K562 (cell line): ENCODE data around the gene KPNA1. TPM values are rescaled to one million over a fixed set of nuclear protein-coding genes. Genes with fewer than 3 reads are reported as not detected.

ENCODE experiments used
- BCOR ChIP-seq: fragments of 450-650 bp; IDR thresholded peaks from 2 replicates; pipeline ENCODE4 v1.6.1; 2016
- E4F1 ChIP-seq: fragments of 250-450 bp; sonication (Bioruptor Pico); IDR thresholded peaks from 2 replicates; pipeline ENCODE4 v1.5.0; 2021; ENCODE audit warnings: mild to moderate bottlenecking, borderline replicate concordance
- ELK1 ChIP-seq: sonication (generic); formaldehyde crosslinking; IDR thresholded peaks from 2 replicates; pipeline ENCODE4 v1.8.1; 2022; ENCODE audit warnings: missing genetic modification reagents
- ESRRA ChIP-seq: fragments of 450-650 bp; IDR thresholded peaks from 2 replicates; pipeline ENCODE4 v1.6.1; 2014; ENCODE audit warnings: low read depth, mild to moderate bottlenecking, moderate library complexity, borderline replicate concordance
- EZH2 ChIP-seq: IDR thresholded peaks from 2 replicates; pipeline ENCODE4 v1.6.1; 2012; ENCODE audit warnings: low read depth, mild to moderate bottlenecking, inconsistent platforms, low read length, borderline replicate concordance
- FOXJ2 ChIP-seq: fragments of 200-800 bp; sonication (Bioruptor generic); IDR thresholded peaks from 2 replicates; pipeline ENCODE4 v1.6.1; 2016; ENCODE audit warnings: missing genetic modification characterization, missing compliant biosample characterization
- FOXM1 ChIP-seq, 2 experiments: fragments of 450-650 bp in 1 of 2; sonication (generic) in 1 of 2; formaldehyde crosslinking in 1 of 2; IDR thresholded peaks; 2 replicates each; pipeline versions ENCODE4 v1.6.1 to v1.9.0; 2017 to 2022; ENCODE audit warnings: low read depth in 2 of 2, mild to moderate bottlenecking in 2 of 2, missing genetic modification reagents in 1 of 2, moderate library complexity in 1 of 2
- HEY1 ChIP-seq: fragments of 250-450 bp; sonication (Bioruptor Pico); IDR thresholded peaks from 2 replicates; pipeline ENCODE4 v1.5.0; 2020; ENCODE audit warnings: mild to moderate bottlenecking, moderate library complexity, borderline replicate concordance
- HNRNPK ChIP-seq: fragments of 200-400 bp; formaldehyde crosslinking; IDR thresholded peaks from one replicate; pipeline ENCODE4 v1.6.1; 2018; ENCODE audit warnings: mild to moderate bottlenecking, low read depth, low read length; ENCODE audit not compliant: poor library complexity, severe bottlenecking
- HNRNPLL ChIP-seq: fragments of 200-400 bp; formaldehyde crosslinking; IDR thresholded peaks from 2 replicates; pipeline ENCODE4 v1.6.1; 2017; ENCODE audit warnings: low read length, low read depth, mild to moderate bottlenecking; ENCODE audit not compliant: poor library complexity, severe bottlenecking
- JUNB ChIP-seq: fragments of 450-650 bp; formaldehyde crosslinking; conservative IDR thresholded peaks from 2 replicates; pipeline ENCODE4 v1.4.0; 2020; ENCODE audit warnings: mild to moderate bottlenecking
- NELFE ChIP-seq: IDR thresholded peaks from 2 replicates; pipeline ENCODE4 v1.6.1; 2011; ENCODE audit warnings: mild to moderate bottlenecking; ENCODE audit not compliant: insufficient read depth, insufficient read length
- NFIC ChIP-seq: fragments of 450-650 bp; IDR thresholded peaks from 2 replicates; pipeline ENCODE4 v1.6.1; 2017; ENCODE audit warnings: mild to moderate bottlenecking, inconsistent platforms
- SIN3A ChIP-seq, 2 experiments: fragments of 150-350 bp in 1 of 2; IDR thresholded peaks; 2 replicates each; pipeline ENCODE4 v1.6.1; 2011 to 2016; ENCODE audit warnings: borderline replicate concordance in 2 of 2, low read depth in 2 of 2, low read length in 2 of 2, mild to moderate bottlenecking in 2 of 2, moderate library complexity in 2 of 2; ENCODE audit not compliant: control insufficient read depth in 1 of 2
- SMARCA4 ChIP-seq: fragments of 450-650 bp; IDR thresholded peaks from 2 replicates; pipeline ENCODE4 v1.6.1; 2016
- SP2 ChIP-seq: IDR thresholded peaks from 2 replicates; pipeline ENCODE4 v1.6.1; 2011; ENCODE audit warnings: mild to moderate bottlenecking, low read depth, low read length, moderate library complexity; ENCODE audit not compliant: poor library complexity, severe bottlenecking; ENCODE audit errors: extremely low read depth
- XRCC5 ChIP-seq: fragments of 200-400 bp; formaldehyde crosslinking; IDR thresholded peaks from 2 replicates; pipeline ENCODE4 v1.6.1; 2017; ENCODE audit warnings: low read depth, mild to moderate bottlenecking, low read length
- ZFP36 ChIP-seq: fragments of 150-350 bp; IDR thresholded peaks from 2 replicates; pipeline ENCODE4 v1.6.1; 2018; ENCODE audit warnings: low read length, low read depth; ENCODE audit not compliant: partially characterized antibody
- ZNF174 ChIP-seq: fragments of 250-450 bp; sonication (Bioruptor Pico); IDR thresholded peaks from 2 replicates; pipeline ENCODE4 v1.4.0; 2020; ENCODE audit warnings: mild to moderate bottlenecking
- ZNF384 ChIP-seq: IDR thresholded peaks from 2 replicates; pipeline ENCODE4 v1.6.1; 2012; ENCODE audit warnings: low read depth, low read length, improper control_type of control experiment
- polyA plus RNA-seq, 8 experiments: library from polyadenylated mRNA; depleted of rRNA in 4 of 8; stranded (reverse) in 5 of 8; unstranded in 3 of 8; fragments of >200 nt; fragmentation: Nextera tagmentation in 2 of 8; fragmentation: Illumina TruSeq in 1 of 8; extraction: Ambion mirVana in 2 of 8; extraction: Trizol in 1 of 8; gene quantifications; 2 replicates each; pipeline versions ENCODE4 v1.2.1 to v1.2.3, GENCODE V29; 2011 to 2014; ENCODE audit warnings: inconsistent platforms in 1 of 8, missing spikeins in 1 of 8
- total RNA-seq, 7 experiments: library from RNA; depleted of rRNA in 6 of 7; stranded (reverse); fragments of >200 nt in 6 of 7; fragmentation: Illumina TruSeq in 2 of 7; extraction: Trizol in 2 of 7; gene quantifications; 2 replicates each; pipeline versions ENCODE4 v1.2.1 to v1.2.3, GENCODE V29; 2011 to 2021; ENCODE audit warnings: low replicate concordance in 1 of 7
- TF ChIP-seq, protein P1 (sequence below): fragments of 450-650 bp; IDR thresholded peaks from 2 replicates; pipeline ENCODE4 v1.7.0; 2016; ENCODE audit warnings: borderline replicate concordance

KPNA1 gene
- total and polyA plus RNA-seq, 9 of the 15 experiments (the other 6 are each of a cell fraction or from before 2014, with no cell fraction given): 9.3 to 53.8 (median 33.5) TPM

GRCh38 chr3:122564155-122564912 is 49.6 kb upstream of the KPNA1 start, which contains the start of the genes DTX3L and PARP9 (continued):
- no peak for TF ChIP-seq E4F1 (CRISPR knock-in tag)
- no peak for TF ChIP-seq EZH2
- no peak for TF ChIP-seq JUNB (CRISPR knock-in tag)
- TF ChIP-seq FOXJ2 (tag): no peak
- TF ChIP-seq SIN3A (IDR thresholded peaks at IDR 0.05; ENCODE audit: borderline replicate concordance in 2 of 2, control insufficient read depth in 1 of 2, low read depth in 2 of 2, low read length in 2 of 2): 0 out of 4 replicates have a peak, but pooled peaks of 1 of the 2 experiments have one; percentile 53
- TF ChIP-seq, protein P1, sequence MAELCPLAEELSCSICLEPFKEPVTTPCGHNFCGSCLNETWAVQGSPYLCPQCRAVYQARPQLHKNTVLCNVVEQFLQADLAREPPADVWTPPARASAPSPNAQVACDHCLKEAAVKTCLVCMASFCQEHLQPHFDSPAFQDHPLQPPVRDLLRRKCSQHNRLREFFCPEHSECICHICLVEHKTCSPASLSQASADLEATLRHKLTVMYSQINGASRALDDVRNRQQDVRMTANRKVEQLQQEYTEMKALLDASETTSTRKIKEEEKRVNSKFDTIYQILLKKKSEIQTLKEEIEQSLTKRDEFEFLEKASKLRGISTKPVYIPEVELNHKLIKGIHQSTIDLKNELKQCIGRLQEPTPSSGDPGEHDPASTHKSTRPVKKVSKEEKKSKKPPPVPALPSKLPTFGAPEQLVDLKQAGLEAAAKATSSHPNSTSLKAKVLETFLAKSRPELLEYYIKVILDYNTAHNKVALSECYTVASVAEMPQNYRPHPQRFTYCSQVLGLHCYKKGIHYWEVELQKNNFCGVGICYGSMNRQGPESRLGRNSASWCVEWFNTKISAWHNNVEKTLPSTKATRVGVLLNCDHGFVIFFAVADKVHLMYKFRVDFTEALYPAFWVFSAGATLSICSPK: no peak
- TF ChIP-seq HNRNPLL: peak; percentile 78
- no peak for TF ChIP-seq BCOR
- no peak for TF ChIP-seq ZNF384
- no peak for TF ChIP-seq ZNF174 (CRISPR knock-in tag)
- no peak for TF ChIP-seq SP2
- no peak for TF ChIP-seq ELK1 (CRISPR knock-in tag)
- TF ChIP-seq ZFP36: no peak
- TF ChIP-seq HEY1 (CRISPR knock-in tag): no peak
- TF ChIP-seq ESRRA: no peak
- TF ChIP-seq FOXM1 (IDR thresholded peaks at IDR 0.05; ENCODE audit: low read depth): no peak; the same call in 1 of the 2 replicates
- no peak for TF ChIP-seq FOXM1 (CRISPR knock-in tag; IDR thresholded peaks at IDR 0.05; ENCODE audit: low read depth)
- TF ChIP-seq HNRNPK: no peak
- TF ChIP-seq NFIC: 0 out of 2 replicates have a peak, but pooled peaks have one; percentile 5
- no peak for TF ChIP-seq SMARCA4
- no peak for TF ChIP-seq NELFE
- no peak for TF ChIP-seq XRCC5
